DMS153 treated with DMSO at 0.1 percent for 48 hours (cell line): ENCODE data around the gene TPD52L2.
"Not testable (repeated sequence)": the region's sequence is repeated elsewhere in the genome, so short reads cannot be mapped to it uniquely, and the experiment has no call there.

Experiments
- DNase-seq: peaks from one replicate; lab custom pipeline; 2025; ENCODE audit not compliant: unreplicated experiment; lab: John Stamatoyannopoulos, UW

Gene TPD52L2

DNA sequence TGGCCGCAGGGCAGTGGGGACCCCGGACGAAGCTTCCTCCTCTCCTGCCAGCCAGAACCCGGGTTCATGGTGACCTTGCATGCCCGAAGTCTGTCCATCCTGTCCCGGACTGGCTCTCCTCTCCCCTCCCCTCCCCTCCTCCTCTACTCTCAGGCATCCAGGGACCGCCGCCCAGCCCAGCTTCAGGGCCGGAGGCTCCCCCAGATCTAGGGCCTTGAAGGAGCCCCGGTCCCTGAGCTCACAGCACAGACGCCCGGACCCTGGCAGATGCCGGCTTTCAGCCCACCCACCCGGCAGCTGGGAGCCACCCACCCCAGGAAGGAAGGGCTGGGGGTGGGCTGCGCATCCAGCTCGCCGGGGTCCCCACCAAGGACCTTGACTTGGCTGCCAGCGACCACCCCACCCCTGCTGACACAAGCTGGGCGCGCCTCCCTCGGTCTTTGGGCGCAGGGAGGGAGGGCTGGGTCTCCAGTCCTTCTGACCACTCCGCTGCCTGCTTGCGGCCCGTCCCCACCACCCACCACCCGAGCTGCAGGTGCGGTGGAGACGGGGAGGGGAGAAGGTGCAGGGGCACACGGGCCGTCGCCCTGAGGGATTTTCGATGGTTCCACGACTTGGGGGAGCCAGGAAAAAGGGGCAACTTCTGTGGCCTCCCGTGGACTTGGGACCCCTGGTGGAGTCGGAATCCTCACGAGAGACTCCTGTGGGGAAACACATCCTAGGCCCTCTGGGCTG lies 9.5 kb upstream of the TPD52L2 start:
- DNase-seq = no peak

DNA sequence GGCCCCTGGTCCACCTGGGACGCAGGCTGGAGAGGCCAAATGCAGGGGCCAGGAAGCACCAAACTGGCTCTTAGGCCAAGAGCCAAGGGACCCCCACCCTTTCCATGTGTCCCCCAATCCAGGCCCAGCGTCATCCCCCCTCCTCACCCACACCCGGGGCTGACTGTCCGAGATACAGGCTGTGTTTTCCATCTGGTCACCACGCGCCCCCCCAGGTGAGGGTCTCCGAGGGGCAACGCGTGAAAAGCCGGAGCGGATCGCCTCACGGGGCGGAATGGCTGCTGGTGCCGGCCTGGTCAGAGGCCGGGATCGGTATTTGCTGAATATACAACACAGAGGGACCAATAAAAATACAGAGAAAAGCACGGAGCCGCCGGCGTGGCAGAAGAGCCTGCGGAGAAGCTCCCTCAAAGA lies 9.0 kb upstream of the TPD52L2 start:
- no peak for DNase-seq

DNA sequence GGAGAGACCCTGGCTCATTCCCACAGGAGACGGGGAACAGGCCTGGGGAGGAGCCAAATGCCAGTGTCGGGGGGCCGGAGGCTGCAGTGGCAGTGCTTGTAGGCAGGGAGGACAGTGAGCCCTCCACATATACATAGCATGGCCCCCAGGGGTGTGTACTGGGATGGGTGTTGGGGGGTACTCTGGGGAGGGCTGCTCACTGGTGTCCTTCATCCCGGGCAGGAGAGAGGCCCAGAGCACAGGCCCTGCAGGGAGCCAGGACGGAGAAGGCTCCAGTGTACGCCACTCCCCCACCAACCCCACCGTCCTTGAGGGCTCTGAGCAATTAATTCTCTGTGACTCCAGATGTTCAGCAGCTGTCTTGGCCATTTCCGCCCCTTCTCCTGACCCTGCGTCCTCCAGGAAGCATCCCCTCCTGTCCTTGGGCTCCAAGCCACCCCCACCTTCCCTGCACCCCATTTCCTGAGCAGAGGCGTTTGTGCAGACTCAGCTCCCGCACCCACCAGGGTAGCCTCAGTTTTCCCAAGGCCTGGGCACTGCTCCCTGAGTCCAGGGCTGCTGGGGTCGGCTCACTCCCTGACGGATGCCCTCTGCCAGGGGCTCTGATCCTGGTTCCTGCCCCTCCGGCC lies 7.2 kb upstream of the TPD52L2 start:
- DNase-seq = no peak

DNA sequence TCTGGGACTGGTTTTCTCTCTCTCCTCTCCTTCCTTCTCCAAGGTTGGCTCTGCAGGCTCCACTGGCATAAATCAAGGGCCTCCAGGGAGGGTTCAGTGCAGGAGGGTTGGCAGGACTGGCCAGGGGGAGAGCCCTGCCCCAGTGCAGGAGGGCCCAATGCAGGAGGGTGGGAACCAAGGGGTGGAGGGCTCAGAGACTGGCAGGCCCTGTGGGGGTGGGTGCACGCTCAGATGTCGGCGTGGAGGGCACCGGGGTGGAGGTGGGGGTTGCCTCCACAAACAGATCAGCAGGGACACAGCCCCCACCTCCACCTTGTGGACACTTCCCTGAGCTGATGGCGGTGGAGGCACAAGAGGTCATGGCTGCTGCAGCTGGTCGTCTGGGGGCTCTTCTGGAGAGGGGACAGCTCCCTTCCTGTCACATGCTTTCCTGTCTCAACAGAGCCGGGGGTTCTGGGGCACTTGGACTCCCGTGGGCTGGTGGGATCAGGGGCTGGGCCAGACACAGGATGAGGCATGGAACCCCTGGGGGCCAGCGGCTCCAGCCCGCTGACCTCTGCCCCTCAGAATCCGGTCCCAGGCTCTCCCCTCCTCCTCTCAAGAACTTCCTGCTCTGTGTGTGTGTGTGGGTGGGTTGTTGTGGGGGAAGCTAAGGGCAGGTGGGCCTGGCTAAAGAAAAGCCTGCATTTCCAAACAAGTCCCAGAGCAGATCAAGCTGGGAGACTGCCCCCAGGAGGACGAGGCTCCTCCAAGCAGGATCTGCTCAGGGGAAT lies 6.5 kb upstream of the TPD52L2 start:
- DNase-seq = no peak

GRCh38 chr20:63859166-63859699 lies 5.8 kb upstream of the TPD52L2 start:
- no peak for DNase-seq

- DNase-seq = no peak
Observed at GRCh38 chr20:63860325-63861051, 4.6 kb upstream of the TPD52L2 start.

- DNase-seq = no peak
Observed at GRCh38 chr20:63861365-63861934, 3.6 kb upstream of the TPD52L2 start, which contains the start of gene ABHD16B. Gene ABHD16B (plus strand): TSS chr20:63861498. CDS start chr20:63861541, 43 bp downstream.

- no peak for DNase-seq
Observed at GRCh38 chr20:63861981-63862901, 2.8 kb upstream of the TPD52L2 start.

- DNase-seq = no peak
Observed at GRCh38 chr20:63863021-63863797, 1.9 kb upstream of the TPD52L2 start.

GRCh38 chr20:63863798-63864544 lies 1.1 kb upstream of the TPD52L2 start:
- DNase-seq = peak; percentile 59

DNA sequence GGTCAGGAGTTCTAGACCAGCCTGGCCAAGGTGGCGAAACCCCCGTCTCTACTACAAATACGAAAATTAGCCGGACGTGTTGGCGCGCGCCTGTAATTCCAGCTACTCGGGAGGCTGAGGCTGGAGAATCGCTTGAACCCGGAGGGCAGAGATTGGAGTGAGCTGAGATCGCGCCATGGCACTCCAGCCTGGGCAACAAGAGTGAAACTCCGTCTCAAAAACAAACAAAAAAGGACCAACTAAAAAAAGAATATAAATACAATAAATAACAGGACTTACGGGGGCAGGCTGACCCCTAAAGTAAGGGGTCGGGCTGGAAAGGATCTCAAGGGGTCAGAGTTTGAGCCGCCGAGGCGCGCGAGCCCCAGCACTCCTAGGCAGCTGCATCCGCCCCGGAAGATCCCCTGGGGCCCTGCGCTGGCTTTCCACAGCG lies 509 bp upstream of the TPD52L2 start:
- no peak for DNase-seq

- not testable (repeated sequence) for DNase-seq
Observed at GRCh38 chr20:63867042-63867441, 2.0 kb downstream of the TPD52L2 start.

DNA sequence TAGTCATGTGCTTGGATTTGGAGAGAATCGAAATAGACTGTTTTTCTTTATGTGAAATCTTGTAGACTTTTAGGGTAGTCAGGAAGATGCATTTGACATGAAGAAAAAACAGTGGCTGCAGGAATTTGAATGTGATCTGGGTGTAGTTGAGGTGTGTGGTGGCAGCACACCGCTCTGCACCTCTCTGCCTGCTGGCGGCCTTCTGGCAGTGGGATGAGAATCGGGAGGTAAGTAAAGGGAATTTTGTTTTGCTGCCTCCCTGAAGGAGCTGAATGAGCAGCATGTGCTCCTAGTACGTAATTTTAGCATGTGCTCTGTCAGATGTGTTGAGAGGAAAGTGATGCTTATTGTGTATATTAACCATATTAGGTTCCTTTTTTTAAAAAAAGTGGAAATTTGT lies 3.2 kb downstream of the TPD52L2 start:
- DNase-seq = no peak

DNA sequence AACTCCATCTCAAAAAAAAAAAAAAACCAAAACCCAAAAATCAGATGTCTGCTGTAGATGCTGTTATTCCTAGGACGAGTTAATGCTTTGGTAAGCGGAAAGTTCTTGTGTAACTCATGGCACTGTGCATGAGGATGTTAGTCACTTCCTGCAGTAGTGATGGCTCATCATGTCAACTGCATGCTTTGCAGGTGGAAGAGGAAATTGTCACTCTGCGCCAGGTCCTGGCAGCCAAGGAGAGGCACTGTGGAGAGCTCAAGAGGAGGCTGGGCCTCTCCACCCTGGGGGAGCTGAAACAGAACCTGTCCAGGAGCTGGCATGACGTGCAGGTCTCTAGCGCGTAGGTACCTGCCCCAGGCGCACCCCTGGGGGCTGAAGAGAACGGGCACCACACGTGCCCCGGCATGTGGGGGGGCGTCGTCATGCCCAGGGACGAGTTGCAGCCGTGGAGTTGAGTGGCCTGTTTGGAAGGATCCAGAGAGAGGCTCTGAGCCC lies 8.5 kb downstream of the TPD52L2 start:
- no peak for DNase-seq

GRCh38 chr20:63874241-63874640 lies 9.2 kb downstream of the TPD52L2 start:
- DNase-seq = not testable (repeated sequence)

GRCh38 chr20:63876489-63877036 lies 11.5 kb downstream of the TPD52L2 start:
- no peak for DNase-seq

DNA sequence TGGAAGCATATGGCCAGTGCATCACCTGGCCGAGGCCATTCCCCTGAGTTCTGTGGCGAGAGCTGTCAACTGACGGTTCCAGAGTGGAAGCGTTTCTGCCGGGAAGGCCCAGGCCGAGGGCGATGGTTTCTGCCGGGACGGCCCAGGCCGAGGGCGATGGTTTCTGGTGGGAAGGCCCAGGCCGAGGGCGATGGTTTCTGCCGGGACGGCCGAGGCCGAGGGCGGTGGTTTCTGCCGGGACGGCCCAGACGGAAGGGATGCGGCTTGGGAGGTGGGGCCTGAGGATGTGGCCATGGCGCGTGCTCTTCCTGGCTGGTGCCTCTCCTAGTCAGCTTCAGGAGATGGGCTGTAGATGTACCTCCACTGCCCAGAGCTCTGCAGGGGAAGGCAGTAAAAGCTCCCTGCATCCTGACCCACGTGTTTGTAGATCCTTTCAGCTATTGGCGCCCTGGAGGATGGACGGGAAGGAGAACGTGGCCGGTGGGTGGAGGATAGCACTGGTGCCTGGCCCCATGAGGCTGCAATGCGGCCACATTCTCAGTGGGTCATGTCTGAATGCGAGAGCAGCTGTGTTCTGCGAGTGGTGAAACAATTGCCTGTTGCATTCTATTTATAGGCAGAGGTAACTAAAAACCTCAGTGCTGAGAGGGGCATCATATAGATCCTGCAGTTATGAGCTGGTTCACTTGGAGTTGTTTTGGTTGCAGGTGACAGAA lies 12.8 kb downstream of the TPD52L2 start:
- DNase-seq = no peak
